NT2/D1 (cell line): ENCODE results near the gene PRR36.

Experiments used
- SUZ12 ChIP-seq: IDR thresholded peaks from 2 replicates; pipeline ENCODE4 v1.6.1; 2011; ENCODE audit not compliant: insufficient read length, insufficient read depth; ENCODE audit errors: extremely low read depth
- YY1 ChIP-seq: IDR thresholded peaks from 2 replicates; pipeline ENCODE4 v1.6.1; 2011; ENCODE audit not compliant: insufficient read length, insufficient read depth
- ZNF274 ChIP-seq: IDR thresholded peaks from 2 replicates; pipeline ENCODE4 v1.6.1; 2011; ENCODE audit warnings: mild to moderate bottlenecking, low read depth, low read length

DNA sequence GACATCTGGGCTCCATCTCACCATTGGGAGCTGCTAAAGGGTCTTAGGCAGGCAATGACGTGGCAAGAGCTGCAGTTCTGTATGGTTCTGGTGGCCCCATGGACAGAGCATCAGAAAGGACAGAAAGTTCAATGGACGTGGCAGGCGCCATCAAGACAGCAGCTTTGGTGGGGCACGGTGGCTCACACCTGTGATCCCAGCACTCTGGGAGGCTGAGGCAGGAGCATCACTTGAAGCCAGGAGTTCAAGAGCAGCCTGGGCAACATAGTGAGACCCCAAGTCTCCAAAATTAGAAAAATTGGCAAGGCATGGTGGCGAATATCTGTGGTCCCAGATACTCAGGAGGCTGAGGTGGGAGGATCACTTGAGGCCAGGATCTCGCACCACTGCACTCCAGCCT is 34.7 kb downstream of the PRR36 start:
- TF ChIP-seq YY1 (no peak), SUZ12 (no peak), ZNF274 (no peak)
